ENCODE results near the gene PCNX2. TPM values are rescaled to one million over a fixed set of nuclear protein-coding genes. Genes with fewer than 3 reads are reported as not detected.

The PCNX2 gene
- total RNA-seq, 1 experiment from 2014 or later: 50.8 TPM

GRCh38 chr1:233315718-233316301, 20.3 kb upstream of the PCNX2 start:
- TF ChIP-seq ZNF425 (CRISPR knock-in tag; conservative IDR thresholded peaks at IDR 0.05) (no peak), NFYB (CRISPR knock-in tag; conservative IDR thresholded peaks at IDR 0.05; ENCODE audit: low read depth) (no peak), ZNF121 (CRISPR knock-in tag; IDR thresholded peaks at IDR 0.05) (no peak), FOXP1 (CRISPR knock-in tag; IDR thresholded peaks at IDR 0.05; ENCODE audit: borderline replicate concordance) (no peak), ESRRA (CRISPR knock-in tag; IDR thresholded peaks at IDR 0.05; ENCODE audit: borderline replicate concordance) (no peak), E2F4 (CRISPR knock-in tag; IDR thresholded peaks at IDR 0.05; ENCODE audit: borderline replicate concordance, low read depth) (no peak), MLX (CRISPR knock-in tag; IDR thresholded peaks at IDR 0.05) (no peak), PRDM15 (CRISPR knock-in tag; IDR thresholded peaks at IDR 0.05) (no peak), CREM (CRISPR knock-in tag; IDR thresholded peaks at IDR 0.05) (no peak)
- DNase-seq (ENCODE audit: low spot score): no peak
- H3K27ac Mint-ChIP-seq: no peak overlapping the region
- POLR2A ChIA-PET: no interaction called here
- H3K27me3 Mint-ChIP-seq (ENCODE audit: low read depth): no peaks in the 10 kb centered on the region
- no peak for ATAC-seq
- H3K9me3 Mint-ChIP-seq: peaks cover 3% of the 10 kb centered on the region
- no peaks in the 10 kb centered on the region for H3K36me3 Mint-ChIP-seq
- H3K4me1 Mint-ChIP-seq: peaks cover 13% of the 10 kb centered on the region
- H3K4me3 Mint-ChIP-seq: no peak overlapping the region
- CTCF ChIA-PET: interaction anchor here (0.9 to 1.0 kb wide), 2 partner anchors 8 to 125 kb away, joined by 3 read pairs; no protein-coding TSS in a partner anchor

- Mint-ChIP-seq H3K9me3 (peaks cover 10% of the 10 kb centered on the region), H3K27me3 (ENCODE audit: low read depth) (no peaks in the 10 kb centered on the region), H3K27ac (no peak overlapping the region), H3K4me1 (peaks cover 13% of the 10 kb centered on the region), H3K36me3 (no peaks in the 10 kb centered on the region), H3K4me3 (no peak overlapping the region)
- ChIA-PET POLR2A (interaction anchor here (0.7 kb wide), 1 partner anchor 67 kb away, joined by 3 read pairs; no protein-coding TSS in a partner anchor), CTCF (no interaction called here)
- ATAC-seq (peak; percentile 22; the same call in 1 of the 2 replicates), DNase-seq (ENCODE audit: low spot score) (no peak)
- no peak for TF ChIP-seq ZNF512 (CRISPR knock-in tag; IDR thresholded peaks at IDR 0.05; ENCODE audit: borderline replicate concordance)
- no peak for TF ChIP-seq ZNF232 (CRISPR knock-in tag; IDR thresholded peaks at IDR 0.05)
- no peak for TF ChIP-seq AR (CRISPR knock-in tag; IDR thresholded peaks at IDR 0.05)
- no peak for TF ChIP-seq NFATC4 (CRISPR knock-in tag; IDR thresholded peaks at IDR 0.05)
- TF ChIP-seq HMGA2 (CRISPR knock-in tag; IDR thresholded peaks at IDR 0.05): no peak
- no peak for TF ChIP-seq E2F4 (CRISPR knock-in tag; IDR thresholded peaks at IDR 0.05; ENCODE audit: borderline replicate concordance, low read depth)
- TF ChIP-seq ATF2 (CRISPR knock-in tag; IDR thresholded peaks at IDR 0.05; ENCODE audit: borderline replicate concordance, low read depth): no peak
- no peak for TF ChIP-seq ELF4 (CRISPR knock-in tag; IDR thresholded peaks at IDR 0.05; ENCODE audit: low read depth)
- no peak for TF ChIP-seq JAZF1 (CRISPR knock-in tag; IDR thresholded peaks at IDR 0.05)
Measured at GRCh38 chr1:233313434-233314155, 18.1 kb upstream of the PCNX2 start.

Measured in WTC11 (cell line).